Hepatocyte (in vitro differentiated cells): ENCODE results near the gene KDM4C. TPM values are rescaled to one million over a fixed set of nuclear protein-coding genes. Genes with fewer than 3 reads are reported as not detected.

Experiments used
- DNase-seq: peaks from one replicate; pipeline ENCODE4 v3.0.0-alpha.2; 2016; ENCODE audit warnings: low spot score
- H2AFZ ChIP-seq: fragments of 200-600 bp; sonication (generic); 2 replicates; pipeline ENCODE4 v1.6.0; 2016; ENCODE audit warnings: antibody characterized with exemption, mild to moderate bottlenecking
- H3K27ac ChIP-seq: fragments of 200-600 bp; sonication (generic); 2 replicates; pipeline ENCODE4 v1.5.1; 2016; ENCODE audit warnings: mild to moderate bottlenecking
- H3K27me3 ChIP-seq: fragments of 200-600 bp; sonication (generic); 2 replicates; pipeline ENCODE4 v1.6.1; 2016
- H3K36me3 ChIP-seq: fragments of 200-600 bp; sonication (generic); replicated peaks from 2 replicates; pipeline ENCODE4 v1.5.1; 2016; ENCODE audit warnings: low read depth; ENCODE audit not compliant: insufficient read depth
- H3K4me1 ChIP-seq: fragments of 200-600 bp; sonication (generic); 2 replicates; pipeline ENCODE4 v1.5.1; 2016; ENCODE audit warnings: mild to moderate bottlenecking, moderate library complexity; ENCODE audit not compliant: insufficient read depth
- H3K4me2 ChIP-seq: fragments of 200-600 bp; sonication (generic); 2 replicates; pipeline ENCODE4 v1.6.0; 2016
- H3K4me3 ChIP-seq: fragments of 200-600 bp; sonication (generic); 2 replicates; pipeline ENCODE4 v1.5.1; 2016; ENCODE audit warnings: mild to moderate bottlenecking
- H3K79me2 ChIP-seq: fragments of 200-600 bp; sonication (generic); 2 replicates; pipeline ENCODE4 v1.6.0; 2017; ENCODE audit warnings: mild to moderate bottlenecking
- H3K9me2 ChIP-seq: fragments of 200-600 bp; sonication (generic); replicated peaks from 2 replicates; pipeline ENCODE4 v1.6.0; 2017; ENCODE audit warnings: mild to moderate bottlenecking; ENCODE audit not compliant: insufficient read depth
- H3K9me3 ChIP-seq: fragments of 200-600 bp; sonication (generic); 2 replicates; pipeline ENCODE4 v1.5.1; 2016; ENCODE audit warnings: low read depth, mild to moderate bottlenecking
- H4K20me1 ChIP-seq: fragments of 200-600 bp; sonication (generic); 2 replicates; pipeline ENCODE4 v1.6.0; 2016; ENCODE audit warnings: mild to moderate bottlenecking; ENCODE audit not compliant: insufficient read depth, poor library complexity, severe bottlenecking
- EZH2 ChIP-seq: fragments of 200-600 bp; sonication (generic); IDR thresholded peaks from 2 replicates; pipeline ENCODE4 v1.6.1; 2016; ENCODE audit warnings: antibody characterized with exemption, mild to moderate bottlenecking, borderline replicate concordance
- EZH2phosphoT487 ChIP-seq: fragments of 200-600 bp; sonication (generic); IDR thresholded peaks from one replicate; pipeline ENCODE4 v1.6.1; 2018; ENCODE audit warnings: antibody characterized with exemption, mild to moderate bottlenecking, low read depth, moderate library complexity; ENCODE audit not compliant: unreplicated experiment, severe bottlenecking
- WGBS: methylation state at CpG from one replicate; pipeline ENCODE4 v1.1.6; 2016; ENCODE audit warnings: low lambda C conversion rate; ENCODE audit errors: missing lambda C conversion rate; 5-methylcytosine and 5-hydroxymethylcytosine counted together
- polyA plus RNA-seq: library from polyadenylated mRNA; unstranded; fragments of >200 nt; fragmentation: Nextera tagmentation; extraction: Ambion mirVana; gene quantifications from 2 replicates; pipeline ENCODE4 v1.2.1, GENCODE V29; 2016
- total RNA-seq: library from RNA; depleted of rRNA; stranded (reverse); fragments of >200 nt; gene quantifications from 2 replicates; pipeline ENCODE4 v1.2.3, GENCODE V29; 2014
- TF ChIP-seq, protein P1 (sequence below): fragments of 200-600 bp; sonication (generic); IDR thresholded peaks from 2 replicates; pipeline ENCODE4 v1.5.1; 2016; ENCODE audit warnings: antibody characterized with exemption, mild to moderate bottlenecking; ENCODE audit not compliant: poor library complexity

The KDM4C gene
- total and polyA plus RNA-seq, 2 experiments from 2014 or later: 16.1 to 28.7 TPM

- Histone ChIP-seq H3K4me1 (peaks cover 3% of the 10 kb centered on the region), H3K4me3 (no peak overlapping the region), H2AFZ (no peak overlapping the region), H3K4me2 (no peak overlapping the region), H3K27me3 (no peaks in the 10 kb centered on the region), H3K9me3 (no peaks in the 10 kb centered on the region), H3K27ac (no peak overlapping the region), H3K36me3 (no peaks in the 10 kb centered on the region), H3K79me2 (peaks cover 6% of the 10 kb centered on the region), H4K20me1 (no peaks in the 10 kb centered on the region), H3K9me2 (no peaks in the 10 kb centered on the region)
- 86% methylated on average over 1 of the region's 1 CpG for WGBS
- TF ChIP-seq EZH2: no peak
- TF ChIP-seq, protein P1, sequence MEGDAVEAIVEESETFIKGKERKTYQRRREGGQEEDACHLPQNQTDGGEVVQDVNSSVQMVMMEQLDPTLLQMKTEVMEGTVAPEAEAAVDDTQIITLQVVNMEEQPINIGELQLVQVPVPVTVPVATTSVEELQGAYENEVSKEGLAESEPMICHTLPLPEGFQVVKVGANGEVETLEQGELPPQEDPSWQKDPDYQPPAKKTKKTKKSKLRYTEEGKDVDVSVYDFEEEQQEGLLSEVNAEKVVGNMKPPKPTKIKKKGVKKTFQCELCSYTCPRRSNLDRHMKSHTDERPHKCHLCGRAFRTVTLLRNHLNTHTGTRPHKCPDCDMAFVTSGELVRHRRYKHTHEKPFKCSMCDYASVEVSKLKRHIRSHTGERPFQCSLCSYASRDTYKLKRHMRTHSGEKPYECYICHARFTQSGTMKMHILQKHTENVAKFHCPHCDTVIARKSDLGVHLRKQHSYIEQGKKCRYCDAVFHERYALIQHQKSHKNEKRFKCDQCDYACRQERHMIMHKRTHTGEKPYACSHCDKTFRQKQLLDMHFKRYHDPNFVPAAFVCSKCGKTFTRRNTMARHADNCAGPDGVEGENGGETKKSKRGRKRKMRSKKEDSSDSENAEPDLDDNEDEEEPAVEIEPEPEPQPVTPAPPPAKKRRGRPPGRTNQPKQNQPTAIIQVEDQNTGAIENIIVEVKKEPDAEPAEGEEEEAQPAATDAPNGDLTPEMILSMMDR: no peak
- no peak for TF ChIP-seq EZH2phosphoT487
- no peak for DNase-seq
Measured at GRCh38 chr9:6870149-6870548, 112.4 kb downstream of the KDM4C start.

DNA sequence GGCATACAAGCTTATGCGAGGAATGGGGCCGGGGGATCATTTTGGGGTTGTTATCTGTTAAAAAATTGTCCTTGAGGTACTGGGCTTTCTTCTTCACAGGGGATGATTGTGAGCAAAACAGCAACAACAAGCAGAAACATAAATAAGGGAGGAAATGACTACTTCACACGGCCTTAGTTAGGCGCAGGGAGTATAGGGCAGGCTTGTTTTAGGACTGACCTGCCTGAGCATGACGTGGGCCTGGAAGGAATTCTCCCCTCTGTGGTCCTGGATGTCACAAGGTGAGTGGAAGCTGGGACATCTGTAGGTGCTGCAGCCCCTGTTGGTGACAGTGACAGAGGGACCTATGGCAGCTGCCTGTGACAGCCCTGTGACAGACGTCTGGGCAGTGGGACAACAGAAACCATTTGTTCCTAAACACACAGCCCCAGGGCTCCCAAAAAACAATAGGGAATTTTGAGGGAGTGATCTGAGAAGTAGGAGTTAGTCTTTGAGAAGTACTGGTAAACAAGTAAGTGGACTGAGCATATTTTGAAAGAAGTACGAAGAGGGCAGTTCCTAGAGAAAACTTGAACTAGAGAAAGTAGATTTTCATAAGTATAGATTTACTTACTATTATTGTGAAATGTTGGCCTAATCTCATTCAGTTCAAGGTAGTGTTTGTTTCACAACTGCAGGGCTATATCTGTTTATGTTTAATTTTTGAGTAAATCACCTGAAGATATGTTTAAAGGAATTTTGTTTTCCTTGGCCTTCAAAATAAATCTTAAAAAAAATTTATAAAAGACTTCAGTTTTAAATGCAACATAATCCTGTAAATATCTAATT, 113.1 kb downstream of the KDM4C start:
- Histone ChIP-seq H3K4me1 (peaks cover 3% of the 10 kb centered on the region), H3K9me2 (no peaks in the 10 kb centered on the region), H3K4me3 (no peak overlapping the region), H3K27ac (no peak overlapping the region), H3K4me2 (no peak overlapping the region), H3K9me3 (no peaks in the 10 kb centered on the region), H2AFZ (no peak overlapping the region), H4K20me1 (no peaks in the 10 kb centered on the region), H3K36me3 (no peaks in the 10 kb centered on the region), H3K79me2 (peaks cover 6% of the 10 kb centered on the region), H3K27me3 (no peaks in the 10 kb centered on the region)
- TF ChIP-seq EZH2phosphoT487 (no peak), EZH2 (no peak)
- TF ChIP-seq, protein P1: no peak
- no peak for DNase-seq
- WGBS: 86% methylated on average over 7 of the region's 7 CpGs

- DNase-seq: no peak
- peaks cover 10% of the 10 kb centered on the region for H3K79me2 ChIP-seq
- H3K36me3 ChIP-seq: no peaks in the 10 kb centered on the region
- H3K4me1 ChIP-seq: peaks cover 3% of the 10 kb centered on the region
- H3K27ac ChIP-seq: no peak overlapping the region
- H3K9me3 ChIP-seq: no peaks in the 10 kb centered on the region
- H3K9me2 ChIP-seq: no peaks in the 10 kb centered on the region
- no peak overlapping the region for H3K4me3 ChIP-seq
- H4K20me1 ChIP-seq: no peaks in the 10 kb centered on the region
- H3K4me2 ChIP-seq: peak overlapping the region; percentile 43
- no peaks in the 10 kb centered on the region for H3K27me3 ChIP-seq
- 54% methylated on average over 5 of the region's 7 CpGs for WGBS
- TF ChIP-seq EZH2: no peak
- TF ChIP-seq, protein P1: no peak
- no peak for TF ChIP-seq EZH2phosphoT487
- H2AFZ ChIP-seq: no peak overlapping the region
Measured at GRCh38 chr9:6873857-6874256, 116.1 kb downstream of the KDM4C start.
